Activated T-cell treated with anti-CD3 and anti-CD28 coated beads for 24 hours (primary cell): ENCODE measurements around the gene C1QL1.

Source experiments
- DNase-seq: peaks from one replicate; pipeline ENCODE4 v3.0.0-alpha.2; 2020; ENCODE audit warnings: low read depth

The C1QL1 gene

GRCh38 chr17:44930667-44931066 lies 37.4 kb downstream of the C1QL1 start:
- no peak for DNase-seq

- DNase-seq, result no peak
Measured at GRCh38 chr17:44928950-44929720, 39.0 kb downstream of the C1QL1 start.

GRCh38 chr17:44928136-44928535 lies 40.0 kb downstream of the C1QL1 start:
- DNase-seq, result no peak

- no peak for DNase-seq
Measured at GRCh38 chr17:44927696-44928095, 40.4 kb downstream of the C1QL1 start.

GRCh38 chr17:44926821-44927525 lies 41.1 kb downstream of the C1QL1 start:
- no peak for DNase-seq

GRCh38 chr17:44925731-44926697 lies 42.1 kb downstream of the C1QL1 start:
- no peak for DNase-seq

GRCh38 chr17:44924107-44924544 lies 44.0 kb downstream of the C1QL1 start:
- DNase-seq, result no peak

GRCh38 chr17:44922746-44923470 lies 45.2 kb downstream of the C1QL1 start:
- no peak for DNase-seq

GRCh38 chr17:44922136-44922535 lies 46.0 kb downstream of the C1QL1 start:
- no peak for DNase-seq

- DNase-seq, result no peak
Measured at GRCh38 chr17:44921122-44921882, 46.8 kb downstream of the C1QL1 start.

- DNase-seq, result no peak
Measured at GRCh38 chr17:44920565-44920940, 47.5 kb downstream of the C1QL1 start.

GRCh38 chr17:44919885-44920564 lies 48.1 kb downstream of the C1QL1 start:
- DNase-seq, result peak; percentile 29

GRCh38 chr17:44919411-44919810 lies 48.7 kb downstream of the C1QL1 start:
- no peak for DNase-seq

- no peak for DNase-seq
Measured at GRCh38 chr17:44918006-44918405, 50.1 kb downstream of the C1QL1 start.

GRCh38 chr17:44917456-44917855 lies 50.6 kb downstream of the C1QL1 start:
- DNase-seq, result no peak

GRCh38 chr17:44916781-44917241 lies 51.3 kb downstream of the C1QL1 start:
- DNase-seq, result no peak

GRCh38 chr17:44915862-44916780 lies 52.0 kb downstream of the C1QL1 start:
- DNase-seq, result no peak

GRCh38 chr17:44915321-44915726 lies 52.8 kb downstream of the C1QL1 start, which contains the start of gene GFAP:
Gene GFAP, minus strand, starts transcription at chr17:44915500. Its CDS starts 14 bp downstream, at chr17:44915486.
- no peak for DNase-seq

GRCh38 chr17:44914698-44915271 lies 53.3 kb downstream of the C1QL1 start:
- no peak for DNase-seq
